ENCODE measurements around the gene CUX1.
A peak's percentile ranks its signal among the peaks of the same experiment; 100 is the strongest.
"Not testable (repeated sequence)": the region's sequence is repeated elsewhere in the genome, so short reads cannot be mapped to it uniquely, and the experiment has no call there.

Gene CUX1

DNA sequence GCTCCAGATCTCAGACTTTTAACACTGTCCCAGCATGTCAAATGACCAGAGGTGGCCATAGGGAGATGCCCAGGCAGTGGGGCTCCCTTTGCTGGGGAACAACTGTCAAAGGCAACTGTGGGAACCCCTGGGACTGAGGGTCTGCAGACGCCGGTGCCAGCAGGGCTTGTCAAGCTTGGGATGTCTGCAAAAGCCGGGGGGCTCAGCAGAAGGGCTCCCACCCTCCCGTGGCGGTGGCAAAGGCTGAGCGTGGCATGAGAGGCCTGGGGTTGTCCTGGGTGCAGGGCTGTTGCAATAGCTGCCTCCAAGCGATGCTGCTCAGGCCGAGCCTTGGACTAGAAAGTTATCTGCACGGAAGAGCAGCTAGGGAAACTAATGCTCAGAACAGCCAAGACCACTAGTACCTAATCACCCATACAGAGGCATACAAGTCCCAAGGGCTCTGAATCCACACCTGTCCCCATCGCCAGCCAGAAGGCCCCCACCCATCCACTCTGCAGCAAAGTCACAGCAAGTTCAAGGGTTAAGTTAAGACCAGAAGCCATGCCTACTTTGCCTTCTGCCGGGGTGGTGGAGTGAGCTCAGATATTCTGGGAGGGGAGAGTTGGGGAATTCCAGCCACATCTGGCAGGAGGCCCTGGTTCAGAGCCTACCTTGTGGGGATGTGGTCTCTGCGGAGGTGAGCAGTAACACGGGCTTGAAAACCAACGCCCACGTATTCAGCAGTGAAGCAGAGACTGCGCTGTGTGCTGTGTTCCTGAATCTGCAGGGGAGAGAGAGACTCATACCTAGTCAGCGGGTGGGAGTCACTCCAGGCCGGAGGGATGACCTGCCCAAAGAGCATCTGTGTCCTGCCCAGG is 473.9 kb downstream of the CUX1 start:
- TF ChIP-seq TAF1 (IDR thresholded peaks at IDR 0.05; ENCODE audit: borderline replicate concordance, low read depth, low read length) (no peak), POLR2A (IDR thresholded peaks at IDR 0.05; ENCODE audit: low read depth, low read length) (no peak), POLR2AphosphoS5 (IDR thresholded peaks at IDR 0.05; ENCODE audit: low read depth, low read length) (no peak)
- FAIRE-seq (peak; percentile 99), DNase-seq (ENCODE audit: insufficient read length) (peak; percentile 76)

DNA sequence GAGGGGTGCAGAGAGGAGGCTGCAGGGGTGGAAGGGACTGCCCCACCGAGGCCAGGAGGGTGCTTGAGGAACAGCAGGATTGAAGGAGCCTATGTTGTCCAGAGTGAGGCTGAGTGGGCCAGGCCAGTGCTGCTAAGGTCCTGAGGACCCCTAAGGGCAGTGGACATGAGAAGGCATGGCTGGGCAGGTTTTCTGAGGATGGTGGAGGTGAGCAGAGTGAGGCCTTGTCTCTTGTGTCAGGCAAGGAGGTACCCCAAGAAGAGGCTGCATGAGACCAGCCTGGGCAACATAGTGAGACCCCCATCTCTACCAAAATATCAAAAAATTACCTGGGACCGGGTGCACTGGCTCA is 474.5 kb downstream of the CUX1 start:
- no peak for FAIRE-seq
- TF ChIP-seq POLR2A (IDR thresholded peaks at IDR 0.05; ENCODE audit: low read depth, low read length) (no peak), TAF1 (IDR thresholded peaks at IDR 0.05; ENCODE audit: borderline replicate concordance, low read depth, low read length) (no peak), POLR2AphosphoS5 (IDR thresholded peaks at IDR 0.05; ENCODE audit: low read depth, low read length) (no peak)
- DNase-seq (ENCODE audit: insufficient read length), result no peak

DNA sequence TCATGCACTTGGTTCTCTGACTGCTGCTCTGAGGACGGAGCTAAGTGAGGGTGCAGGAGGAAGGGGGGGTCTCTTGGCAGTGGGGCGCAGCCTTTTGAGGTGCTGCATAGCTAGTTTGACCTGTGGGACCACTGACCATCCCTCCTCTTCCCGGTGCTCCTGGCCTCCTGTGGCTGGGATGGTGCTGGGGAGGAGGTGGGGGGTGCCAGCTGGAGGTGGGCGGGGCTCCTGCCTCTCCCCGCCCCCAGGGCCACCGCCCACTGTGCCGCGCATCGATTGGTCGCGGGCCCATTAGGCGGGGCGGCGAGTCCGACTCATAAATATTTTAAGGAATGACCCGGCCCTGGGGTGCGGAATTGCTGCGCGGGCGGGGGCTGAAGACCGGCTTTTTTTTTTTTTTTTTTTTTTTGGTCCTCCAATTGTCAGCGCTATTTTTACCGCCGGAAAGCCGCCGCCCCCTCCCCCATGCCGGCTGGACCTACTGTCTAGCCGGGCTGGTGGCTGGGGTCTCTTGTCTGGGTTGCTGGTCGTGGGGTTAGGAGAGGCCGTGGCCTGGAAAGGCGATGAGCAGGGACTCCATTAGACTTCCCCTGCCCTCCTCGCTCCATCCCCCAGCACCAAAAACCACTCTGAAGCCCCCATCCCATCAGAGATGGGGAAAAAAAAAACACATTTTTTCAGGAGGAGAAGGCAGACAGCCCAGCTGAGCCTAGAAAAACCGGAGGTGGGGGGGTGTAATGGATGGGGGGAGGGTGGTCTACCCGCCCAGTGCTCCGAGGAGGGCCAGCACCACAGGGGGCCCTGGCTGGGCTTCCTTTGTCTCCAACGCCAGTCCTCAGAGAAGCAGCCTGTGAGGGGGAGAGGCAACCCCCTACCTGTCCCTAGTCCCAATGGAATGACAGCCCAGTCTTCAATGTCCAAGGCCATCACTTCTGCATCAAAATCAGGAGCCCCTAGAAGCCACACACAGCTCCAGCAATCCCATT is 475.7 kb downstream of the CUX1 start:
- no peak for DNase-seq (ENCODE audit: insufficient read length)
- TF ChIP-seq POLR2AphosphoS5 (IDR thresholded peaks at IDR 0.05; ENCODE audit: low read depth, low read length) (no peak), POLR2A (IDR thresholded peaks at IDR 0.05; ENCODE audit: low read depth, low read length) (no peak), TAF1 (IDR thresholded peaks at IDR 0.05; ENCODE audit: borderline replicate concordance, low read depth, low read length) (no peak)
- FAIRE-seq, result no peak

DNA sequence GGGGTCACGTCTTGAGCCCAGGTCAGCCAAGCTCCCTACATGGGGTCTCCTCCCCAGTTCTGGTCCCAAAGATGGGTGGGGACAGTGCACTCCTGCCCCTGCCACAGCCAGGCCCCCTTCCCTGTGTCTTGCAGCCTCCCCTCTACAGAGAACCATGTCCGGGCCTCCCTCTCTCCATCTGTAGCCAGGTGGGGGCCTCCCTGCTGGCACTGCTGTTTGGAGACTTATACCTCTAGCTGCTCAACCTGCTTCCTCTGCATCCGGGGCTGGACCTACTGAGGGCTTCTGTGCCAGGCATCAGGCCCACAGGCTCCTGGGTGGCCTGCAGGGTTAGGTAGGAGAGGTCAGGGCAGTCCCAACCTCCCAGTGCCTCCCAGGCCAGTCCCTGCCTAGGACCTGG is 477.2 kb downstream of the CUX1 start:
- peak; percentile 42 for FAIRE-seq
- TF ChIP-seq POLR2AphosphoS5 (IDR thresholded peaks at IDR 0.05; ENCODE audit: low read depth, low read length) (no peak), TAF1 (IDR thresholded peaks at IDR 0.05; ENCODE audit: borderline replicate concordance, low read depth, low read length) (no peak), POLR2A (IDR thresholded peaks at IDR 0.05; ENCODE audit: low read depth, low read length) (no peak)
- no peak for DNase-seq (ENCODE audit: insufficient read length)

DNA sequence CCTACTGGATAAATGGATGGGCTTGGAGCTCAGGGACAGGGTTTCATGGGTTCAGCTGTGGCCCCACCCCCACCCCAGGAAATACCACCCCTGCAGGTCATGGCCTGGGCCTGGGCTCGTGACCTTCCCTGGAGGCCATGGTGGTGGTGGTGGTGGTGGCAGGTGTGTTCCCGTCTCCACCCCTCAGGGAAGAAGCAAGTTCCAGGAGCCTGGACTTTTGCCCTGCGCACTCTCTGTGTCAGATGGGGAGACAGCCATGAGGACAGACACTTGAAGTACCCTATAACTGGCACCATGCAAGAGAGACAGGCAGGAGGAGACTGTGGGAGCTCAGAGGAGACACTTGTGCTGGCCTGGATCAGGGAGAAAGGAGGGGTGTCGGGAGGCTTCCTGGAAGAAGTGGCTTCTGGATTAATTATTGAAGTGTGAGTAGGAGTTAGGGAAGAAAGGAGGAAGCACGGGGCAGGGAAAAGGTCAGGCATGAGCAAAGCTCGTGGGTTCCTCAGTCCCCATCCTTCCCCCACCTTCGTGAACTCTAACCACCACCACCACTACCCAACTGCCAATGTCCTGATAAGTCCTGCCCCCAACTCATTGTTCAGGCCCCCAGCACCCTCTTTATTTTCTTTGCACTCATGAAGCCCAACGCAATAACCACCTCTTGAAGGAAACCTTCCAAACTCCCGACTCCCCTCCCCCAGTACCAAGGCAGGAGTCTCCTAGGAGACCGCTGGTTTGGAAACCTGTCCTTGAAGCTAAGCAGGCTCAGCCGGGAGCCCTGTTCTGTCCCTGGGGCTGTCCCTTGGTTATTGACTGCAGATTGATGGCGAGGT is 478.1 kb downstream of the CUX1 start:
- DNase-seq (ENCODE audit: insufficient read length), result no peak
- TF ChIP-seq POLR2AphosphoS5 (IDR thresholded peaks at IDR 0.05; ENCODE audit: low read depth, low read length) (no peak), TAF1 (IDR thresholded peaks at IDR 0.05; ENCODE audit: borderline replicate concordance, low read depth, low read length) (no peak), POLR2A (IDR thresholded peaks at IDR 0.05; ENCODE audit: low read depth, low read length) (no peak)
- FAIRE-seq, result peak; percentile 60

DNA sequence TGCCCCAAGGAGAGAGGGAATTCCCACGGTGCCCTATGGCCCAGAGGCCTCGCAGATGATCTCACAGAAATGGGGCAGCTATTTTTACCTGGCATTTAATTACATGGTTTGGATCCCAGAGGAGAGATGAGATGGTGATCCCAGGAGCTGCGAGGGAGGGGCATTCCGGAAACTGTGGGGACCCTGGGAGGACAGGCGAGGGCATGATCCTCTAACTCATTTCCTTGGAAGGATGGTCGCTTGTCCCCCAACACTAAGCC is 478.7 kb downstream of the CUX1 start:
- TF ChIP-seq TAF1 (IDR thresholded peaks at IDR 0.05; ENCODE audit: borderline replicate concordance, low read depth, low read length), result no peak
- no peak for TF ChIP-seq POLR2AphosphoS5 (IDR thresholded peaks at IDR 0.05; ENCODE audit: low read depth, low read length)
- DNase-seq (ENCODE audit: insufficient read length) (no peak), FAIRE-seq (no peak)

DNA sequence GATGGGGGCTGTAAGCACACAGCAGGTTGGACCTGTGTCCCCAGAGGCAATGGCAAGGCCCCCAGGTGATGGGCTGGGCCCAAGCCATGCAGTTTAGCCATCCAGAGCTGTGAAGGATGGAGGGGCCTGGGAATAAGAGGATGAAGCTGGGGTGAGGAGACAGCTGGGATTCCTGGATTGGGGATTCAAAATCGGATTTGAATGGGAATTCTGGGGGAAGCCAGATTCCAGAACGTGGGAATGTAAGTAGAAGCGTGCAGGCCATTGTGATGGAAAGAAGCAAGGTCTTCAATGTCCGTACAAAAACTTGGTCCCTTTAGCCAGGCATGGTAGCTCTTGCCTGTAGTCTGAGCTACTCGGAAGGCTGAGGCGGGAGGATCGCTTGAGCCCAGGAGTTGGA is 479.1 kb downstream of the CUX1 start:
- no peak for DNase-seq (ENCODE audit: insufficient read length)
- TF ChIP-seq POLR2A (IDR thresholded peaks at IDR 0.05; ENCODE audit: low read depth, low read length), result no peak
- no peak for TF ChIP-seq POLR2AphosphoS5 (IDR thresholded peaks at IDR 0.05; ENCODE audit: low read depth, low read length)
- no peak for TF ChIP-seq TAF1 (IDR thresholded peaks at IDR 0.05; ENCODE audit: borderline replicate concordance, low read depth, low read length)
- FAIRE-seq, result peak; percentile 58

DNA sequence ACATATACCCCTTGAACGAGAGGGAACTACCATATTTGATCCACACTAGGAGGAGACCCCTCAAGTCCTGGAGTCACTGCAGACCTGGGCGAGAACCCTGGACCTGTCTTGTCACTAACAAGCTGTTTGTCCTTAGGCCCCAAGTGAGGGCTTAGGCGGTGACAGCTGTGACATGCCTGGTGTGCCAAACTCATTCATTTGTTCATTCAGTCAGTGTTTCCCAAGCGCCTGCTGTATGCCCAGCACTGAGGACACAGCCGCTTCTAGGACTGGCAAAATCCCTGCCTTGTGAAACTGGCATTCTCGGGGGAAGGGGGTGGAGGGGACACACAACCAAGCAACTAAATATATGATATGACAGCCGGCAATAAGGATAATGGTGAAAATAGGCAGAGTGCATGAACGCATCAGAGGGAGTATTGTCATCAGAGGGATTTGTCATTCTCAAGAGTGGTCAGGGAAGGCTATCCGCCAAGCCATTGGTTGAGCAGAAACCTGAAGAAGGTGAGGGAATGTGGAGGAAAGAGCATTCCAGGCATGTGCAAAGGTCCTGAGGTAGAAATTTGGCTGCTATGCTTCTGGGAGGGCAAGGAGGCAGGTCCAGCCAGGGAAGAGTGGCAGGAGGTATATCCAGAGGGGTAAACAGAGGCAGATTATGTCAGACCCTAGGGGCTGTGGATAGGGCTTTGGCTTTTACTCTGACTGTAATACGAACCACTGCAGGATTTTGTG is 480.2 kb downstream of the CUX1 start:
- no peak for FAIRE-seq
- TF ChIP-seq POLR2AphosphoS5 (IDR thresholded peaks at IDR 0.05; ENCODE audit: low read depth, low read length) (no peak), POLR2A (IDR thresholded peaks at IDR 0.05; ENCODE audit: low read depth, low read length) (no peak), TAF1 (IDR thresholded peaks at IDR 0.05; ENCODE audit: borderline replicate concordance, low read depth, low read length) (no peak)

DNA sequence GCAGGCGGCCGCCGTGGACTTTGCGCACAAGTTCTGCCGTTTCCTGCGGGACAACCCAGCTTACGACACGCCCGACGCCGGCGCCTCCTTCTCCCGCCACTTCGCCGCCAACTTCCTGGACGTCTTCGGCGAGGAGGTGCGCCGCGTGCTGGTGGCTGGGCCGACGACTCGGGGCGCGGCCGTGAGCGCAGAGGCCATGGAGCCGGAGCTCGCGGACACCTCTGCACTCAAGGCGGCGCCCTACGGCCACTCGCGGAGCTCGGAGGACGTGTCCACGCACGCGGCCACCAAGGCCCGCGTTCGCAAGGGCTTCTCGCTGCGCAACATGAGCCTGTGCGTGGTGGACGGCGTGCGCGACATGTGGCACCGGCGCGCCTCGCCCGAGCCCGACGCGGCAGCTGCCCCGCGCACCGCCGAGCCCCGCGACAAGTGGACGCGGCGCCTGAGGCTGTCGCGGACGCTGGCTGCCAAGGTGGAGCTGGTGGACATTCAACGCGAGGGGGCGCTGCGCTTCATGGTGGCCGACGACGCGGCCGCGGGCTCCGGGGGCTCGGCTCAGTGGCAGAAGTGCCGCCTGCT is 483.3 kb downstream of the CUX1 start:
- DNase-seq (ENCODE audit: insufficient read length) (no peak), FAIRE-seq (no peak)
- TF ChIP-seq POLR2AphosphoS5 (IDR thresholded peaks at IDR 0.05; ENCODE audit: low read depth, low read length) (no peak), TAF1 (IDR thresholded peaks at IDR 0.05; ENCODE audit: borderline replicate concordance, low read depth, low read length) (no peak), POLR2A (IDR thresholded peaks at IDR 0.05; ENCODE audit: low read depth, low read length) (no peak)

More for the DNA sequence above, 480.2 kb downstream of the CUX1 start:
- DNase-seq (ENCODE audit: insufficient read length), result no peak

DNA sequence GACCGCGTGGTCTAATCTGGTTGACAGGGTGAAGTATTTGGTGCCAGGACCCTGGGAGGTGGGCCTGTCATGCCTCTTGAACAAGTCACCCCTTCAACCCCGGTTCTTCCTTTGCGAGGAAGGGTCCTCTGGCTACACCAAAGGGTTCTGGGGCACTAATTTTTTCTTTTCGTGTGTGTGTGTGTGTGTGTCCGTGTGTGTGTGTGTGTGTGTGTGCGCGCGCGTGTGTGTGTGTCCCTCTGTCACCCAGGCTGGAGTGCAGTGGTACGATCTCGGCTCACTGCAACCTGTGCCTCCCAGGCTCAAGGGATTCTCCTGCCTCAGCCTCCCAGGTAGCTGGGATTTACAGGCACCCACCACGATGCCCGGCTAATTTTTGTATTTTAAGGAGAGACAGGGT is 483.9 kb downstream of the CUX1 start:
- not testable (repeated sequence) for DNase-seq (ENCODE audit: insufficient read length); FAIRE-seq

Data from GM12892 (cell line).